CD14-positive monocyte (primary cell): ENCODE measurements around the gene ADAD2. TPM values are rescaled to one million over a fixed set of nuclear protein-coding genes. Genes with fewer than 3 reads are reported as not detected.

ENCODE experiments used
- DNase-seq, 3 donors: peaks; one replicate each; pipeline ENCODE4 v3.0.0-alpha.2; 2011 to 2022
- H2AFZ ChIP-seq: 2 replicates; pipeline ENCODE4 v1.6.0; 2012; ENCODE audit warnings: mild to moderate bottlenecking, low read depth, low read length, inconsistent platforms; ENCODE audit not compliant: insufficient read depth, poor library complexity, severe bottlenecking
- H3K27ac ChIP-seq, 2 donors: 1 replicate in 1 of 2; 2 replicates in 1 of 2; pipeline ENCODE4 v1.5.1; 2012 to 2013; ENCODE audit warnings: low read length in 2 of 2, control low read depth in 1 of 2, inconsistent platforms in 1 of 2, low read depth in 1 of 2, mild to moderate bottlenecking in 1 of 2
- H3K27me3 ChIP-seq, 2 donors: one replicate each; pipeline versions ENCODE4 v1.6.0 to v1.6.1; 2011 to 2013; ENCODE audit warnings: low read length in 2 of 2; ENCODE audit not compliant: control insufficient read depth in 2 of 2, insufficient read depth in 2 of 2
- H3K36me3 ChIP-seq, 2 donors: replicated peaks in 1 of 2; 1 replicate in 1 of 2; 2 replicates in 1 of 2; pipeline versions ENCODE4 v1.5.1 to v1.6.1; 2012 to 2013; ENCODE audit warnings: low read length in 2 of 2, control low read depth in 1 of 2, inconsistent platforms in 1 of 2, mild to moderate bottlenecking in 1 of 2; ENCODE audit not compliant: insufficient read depth in 2 of 2, control insufficient read depth in 1 of 2
- H3K4me1 ChIP-seq, 2 donors: 1 replicate in 1 of 2; 2 replicates in 1 of 2; pipeline versions ENCODE4 v1.5.1 to v1.6.1; 2012 to 2013; ENCODE audit warnings: low read length in 2 of 2, control low read depth in 1 of 2, inconsistent platforms in 1 of 2, mild to moderate bottlenecking in 1 of 2, moderate library complexity in 1 of 2; ENCODE audit not compliant: insufficient read depth in 2 of 2, control insufficient read depth in 1 of 2
- H3K4me2 ChIP-seq: replicated peaks from 2 replicates; pipeline ENCODE3; 2012; ENCODE audit warnings: low read length, moderate library complexity, mild to moderate bottlenecking; ENCODE audit not compliant: poor library complexity, severe bottlenecking; ENCODE audit errors: extremely low read depth
- H3K4me3 ChIP-seq, 3 experiments: fragments of 200-600 bp in 1 of 3; sonication (generic) in 1 of 3; replicated peaks in 1 of 3; 1 replicate in 2 of 3; 2 replicates in 1 of 3; pipeline ENCODE4 v1.5.1; 2011 to 2013; ENCODE audit warnings: low read length in 3 of 3, mild to moderate bottlenecking in 3 of 3, control low read depth in 2 of 3, low read depth in 2 of 3, inconsistent platforms in 1 of 3, moderate library complexity in 1 of 3
- H3K79me2 ChIP-seq: 2 replicates; pipeline ENCODE4 v1.6.0; 2012; ENCODE audit warnings: mild to moderate bottlenecking, control low read depth, inconsistent platforms, low read length, moderate library complexity; ENCODE audit not compliant: insufficient read depth
- H3K9ac ChIP-seq: 2 replicates; pipeline ENCODE4 v1.6.0; 2017; ENCODE audit warnings: low read length, mild to moderate bottlenecking; ENCODE audit not compliant: insufficient read depth, poor library complexity, severe bottlenecking
- H3K9me3 ChIP-seq, 2 donors: replicated peaks in 1 of 2; 1 replicate in 1 of 2; 2 replicates in 1 of 2; pipeline versions ENCODE4 v1.5.1 to v1.6.1; 2012 to 2013; ENCODE audit warnings: low read length in 2 of 2, control low read depth in 1 of 2; ENCODE audit not compliant: control insufficient read depth in 1 of 2, insufficient read depth in 1 of 2
- H4K20me1 ChIP-seq: 2 replicates; pipeline ENCODE4 v1.6.0; 2012; ENCODE audit warnings: mild to moderate bottlenecking, low read length, control low read depth, moderate library complexity; ENCODE audit not compliant: insufficient read depth
- H3K27ac Mint-ChIP-seq, 7 donors: one replicate each; pipeline ENCODE4 v1.8.0; 2020; ENCODE audit warnings: mild to moderate bottlenecking in 7 of 7, mixed read lengths in 7 of 7, moderate library complexity in 6 of 7, inconsistent platforms in 2 of 7
- H3K27me3 Mint-ChIP-seq, 3 donors: one replicate each; pipeline ENCODE4 v1.8.0; 2021 to 2022; ENCODE audit warnings: low read depth in 3 of 3, mild to moderate bottlenecking in 3 of 3, mixed read lengths in 3 of 3, moderate library complexity in 3 of 3, inconsistent platforms in 1 of 3
- H3K36me3 Mint-ChIP-seq, 2 donors: one replicate each; pipeline ENCODE4 v1.8.0; 2020; ENCODE audit warnings: mixed read lengths in 2 of 2, inconsistent platforms in 1 of 2, mild to moderate bottlenecking in 1 of 2
- H3K4me1 Mint-ChIP-seq: one replicate; pipeline ENCODE4 v1.8.0; 2020; ENCODE audit warnings: mild to moderate bottlenecking, mixed read lengths
- H3K4me3 Mint-ChIP-seq, 2 donors: one replicate each; pipeline ENCODE4 v1.8.0; 2020; ENCODE audit warnings: mild to moderate bottlenecking in 2 of 2, mixed read lengths in 2 of 2, moderate library complexity in 1 of 2
- H3K9me3 Mint-ChIP-seq, 7 donors: one replicate each; pipeline ENCODE4 v1.8.0; 2020 to 2022; ENCODE audit warnings: mixed read lengths in 7 of 7, mild to moderate bottlenecking in 6 of 7, moderate library complexity in 6 of 7, inconsistent platforms in 2 of 7
- WGBS: methylation state at CpG from one replicate; pipeline ENCODE4 v1.1.5; 2013; ENCODE audit warnings: missing lambda C conversion rate; ENCODE audit not compliant: insufficient coverage; 5-methylcytosine and 5-hydroxymethylcytosine counted together
- intact Hi-C, 2 donors: fragments of 100-400 bp; cut with micrococcal nuclease; formaldehyde crosslinking; loops; one replicate each; pipeline versions ENCODE4 v1.15.0 to v1.15.1; 2023
- polyA plus RNA-seq, 3 donors: library from polyadenylated mRNA; depleted of rRNA in 1 of 3; unstranded in 2 of 3; stranded (reverse) in 1 of 3; fragments of 300-500 nt in 2 of 3; fragments of >200 nt in 1 of 3; fragmentation: Illumina TruSeq in 2 of 3; gene quantifications; 1 replicate in 2 of 3; 2 replicates in 1 of 3; pipeline ENCODE4 v1.2.3, GENCODE V29; 2012 to 2021
- TF ChIP-seq, protein P1 (sequence below): fragments of 200-600 bp; IDR thresholded peaks from one replicate; pipeline ENCODE4 v1.8.0; 2022; ENCODE audit warnings: antibody characterized with exemption, mild to moderate bottlenecking

Gene ADAD2
- polyA plus RNA-seq, 3 donors: not detected

DNA sequence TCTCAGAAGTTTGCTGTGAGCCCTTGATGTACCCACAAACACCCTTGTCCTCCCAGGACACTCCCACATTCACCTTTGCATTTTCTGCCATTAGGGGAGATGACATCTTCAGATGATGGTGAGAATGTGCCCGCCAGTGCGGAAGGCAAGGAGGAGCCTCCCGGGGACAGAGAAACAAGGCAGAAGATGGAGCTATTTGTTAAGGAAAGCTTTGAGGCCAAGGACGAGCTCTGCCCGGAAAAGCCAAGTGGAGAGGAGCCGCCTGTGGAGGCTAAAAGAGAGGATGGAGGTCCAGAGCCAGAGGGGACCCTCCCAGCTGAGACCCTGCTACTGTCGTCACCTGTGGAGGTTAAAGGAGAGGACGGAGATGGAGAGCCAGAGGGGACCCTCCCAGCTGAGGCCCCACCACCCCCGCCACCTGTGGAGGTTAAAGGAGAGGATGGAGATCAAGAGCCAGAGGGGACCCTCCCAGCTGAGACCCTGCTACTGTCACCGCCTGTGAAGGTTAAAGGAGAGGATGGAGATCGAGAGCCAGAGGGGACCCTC lies 21.1 kb upstream of the ADAD2 start:
- no peak overlapping the region for H3K4me3 ChIP-seq
- H2AFZ ChIP-seq: no peak overlapping the region
- H3K4me2 ChIP-seq: no peak overlapping the region
- Mint-ChIP-seq H3K27ac (peak overlapping the region in 1 of 7 donors; percentile 12), H3K36me3 (no peaks in the 10 kb centered on the region), H3K4me3 (no peak overlapping the region), H3K9me3 (peaks cover 0 to 3% (median 0%) of the 10 kb centered on the region in 7 donors), H3K4me1 (peaks cover 5% of the 10 kb centered on the region), H3K27me3 (peaks cover 9 to 24% (median 17%) of the 10 kb centered on the region in 3 donors)
- H4K20me1 ChIP-seq: no peaks in the 10 kb centered on the region
- H3K9me3 ChIP-seq: no peaks in the 10 kb centered on the region
- peaks cover 2 to 8% of the 10 kb centered on the region in 2 donors for H3K27me3 ChIP-seq
- DNase-seq: no peak
- TF ChIP-seq, protein P1, sequence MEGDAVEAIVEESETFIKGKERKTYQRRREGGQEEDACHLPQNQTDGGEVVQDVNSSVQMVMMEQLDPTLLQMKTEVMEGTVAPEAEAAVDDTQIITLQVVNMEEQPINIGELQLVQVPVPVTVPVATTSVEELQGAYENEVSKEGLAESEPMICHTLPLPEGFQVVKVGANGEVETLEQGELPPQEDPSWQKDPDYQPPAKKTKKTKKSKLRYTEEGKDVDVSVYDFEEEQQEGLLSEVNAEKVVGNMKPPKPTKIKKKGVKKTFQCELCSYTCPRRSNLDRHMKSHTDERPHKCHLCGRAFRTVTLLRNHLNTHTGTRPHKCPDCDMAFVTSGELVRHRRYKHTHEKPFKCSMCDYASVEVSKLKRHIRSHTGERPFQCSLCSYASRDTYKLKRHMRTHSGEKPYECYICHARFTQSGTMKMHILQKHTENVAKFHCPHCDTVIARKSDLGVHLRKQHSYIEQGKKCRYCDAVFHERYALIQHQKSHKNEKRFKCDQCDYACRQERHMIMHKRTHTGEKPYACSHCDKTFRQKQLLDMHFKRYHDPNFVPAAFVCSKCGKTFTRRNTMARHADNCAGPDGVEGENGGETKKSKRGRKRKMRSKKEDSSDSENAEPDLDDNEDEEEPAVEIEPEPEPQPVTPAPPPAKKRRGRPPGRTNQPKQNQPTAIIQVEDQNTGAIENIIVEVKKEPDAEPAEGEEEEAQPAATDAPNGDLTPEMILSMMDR: no peak
- intact Hi-C loops: loop anchor here in 1 of 2 donors (5.0 kb wide), 1 partner anchor 38 kb away; no protein-coding TSS in a partner anchor
- no peak overlapping the region for H3K9ac ChIP-seq
- H3K27ac ChIP-seq: no peak overlapping the region
- H3K79me2 ChIP-seq: no peaks in the 10 kb centered on the region
- H3K4me1 ChIP-seq: peaks cover under 1 to 3% of the 10 kb centered on the region in 2 donors
- WGBS: 91% methylated on average over 8 of the region's 11 CpGs
- H3K36me3 ChIP-seq: no peaks in the 10 kb centered on the region

DNA sequence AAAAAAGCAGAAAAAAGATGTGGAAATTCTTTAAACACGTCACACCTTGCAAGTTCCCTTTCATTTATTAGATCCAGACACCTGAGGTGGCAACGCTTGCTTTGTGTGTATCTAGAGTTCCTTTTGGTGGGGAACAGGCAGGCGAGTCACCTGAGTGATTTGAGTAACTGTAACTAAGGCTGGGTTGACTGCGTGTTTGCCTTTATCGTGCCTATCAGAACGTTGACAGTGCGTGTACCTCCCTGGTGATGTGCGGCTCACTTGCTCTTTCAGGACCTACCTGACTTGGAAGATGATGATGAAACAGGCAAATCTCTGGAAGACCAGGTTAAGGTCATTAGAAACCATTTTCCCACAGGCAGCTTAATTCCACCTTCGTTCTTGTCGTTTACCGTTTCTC lies 16.6 kb upstream of the ADAD2 start:
- 90% methylated on average over 8 of the region's 11 CpGs for WGBS
- no peak overlapping the region for H3K4me2 ChIP-seq
- intact Hi-C loops: loop anchor here in 1 of 2 donors (5.0 kb wide), 1 partner anchor 42 kb away; no protein-coding TSS in a partner anchor
- H3K27ac ChIP-seq: no peak overlapping the region
- Mint-ChIP-seq H3K27ac (peak overlapping the region in 3 of 7 donors; percentile 97 to 99 (median 97)), H3K4me3 (no peak overlapping the region), H3K36me3 (peaks cover 17 to 23% of the 10 kb centered on the region in 2 donors), H3K9me3 (peaks cover 0 to 3% (median 0%) of the 10 kb centered on the region in 7 donors), H3K27me3 (peaks cover 0 to 10% (median 5%) of the 10 kb centered on the region in 3 donors), H3K4me1 (peaks cover 27% of the 10 kb centered on the region)
- no peak overlapping the region for H3K9ac ChIP-seq
- H3K4me3 ChIP-seq: no peak overlapping the region
- H3K36me3 ChIP-seq: peaks cover 19 to 20% of the 10 kb centered on the region in 2 donors
- no peaks in the 10 kb centered on the region for H3K9me3 ChIP-seq
- no peaks in the 10 kb centered on the region for H3K27me3 ChIP-seq
- no peaks in the 10 kb centered on the region for H4K20me1 ChIP-seq
- peaks cover 24 to 26% of the 10 kb centered on the region in 2 donors for H3K4me1 ChIP-seq
- H3K79me2 ChIP-seq: no peaks in the 10 kb centered on the region
- H2AFZ ChIP-seq: no peak overlapping the region
- no peak for DNase-seq
- TF ChIP-seq, protein P1: no peak
